Calu3 (cell line): ENCODE measurements around the gene DRAXIN. TPM values are rescaled to one million over a fixed set of nuclear protein-coding genes. Genes with fewer than 3 reads are reported as not detected.

Experiments
- BruUV-seq: library from RNA; stranded (reverse); fragments of 400-500 nt; replicated peaks from 2 replicates; lab custom pipeline; 2021; lab: Mats Ljungman, UMichigan
- CTCF ChIA-PET: fragments of 300-600 bp; sonication (Branson Sonifier 250); formaldehyde crosslinking; loops from one replicate; lab custom pipeline; 2022; ENCODE audit warnings: antibody characterized with exemption; lab: Charles Lee
- DNase-seq: peaks from one replicate; pipeline ENCODE4 v3.0.0; 2022
- H3K27ac Mint-ChIP-seq: one replicate; pipeline ENCODE4 v1.8.0; 2022; ENCODE audit warnings: mixed read lengths; ENCODE audit not compliant: unreplicated experiment
- H3K27me3 Mint-ChIP-seq: one replicate; pipeline ENCODE4 v1.8.0; 2022; ENCODE audit warnings: mixed read lengths; ENCODE audit not compliant: unreplicated experiment
- H3K36me3 Mint-ChIP-seq: one replicate; pipeline ENCODE4 v1.8.0; 2022; ENCODE audit warnings: mild to moderate bottlenecking, moderate library complexity, mixed read lengths; ENCODE audit not compliant: insufficient read depth, unreplicated experiment
- H3K4me1 Mint-ChIP-seq: one replicate; pipeline ENCODE4 v1.8.0; 2022; ENCODE audit warnings: mild to moderate bottlenecking, low read depth, mixed read lengths; ENCODE audit not compliant: unreplicated experiment
- H3K4me3 Mint-ChIP-seq: one replicate; pipeline ENCODE4 v1.8.0; 2022; ENCODE audit warnings: mild to moderate bottlenecking, low read depth, moderate library complexity, mixed read lengths; ENCODE audit not compliant: unreplicated experiment
- H3K9me3 Mint-ChIP-seq: one replicate; pipeline ENCODE4 v1.8.0; 2022; ENCODE audit warnings: low read depth, mixed read lengths; ENCODE audit not compliant: unreplicated experiment
- CTCF ChIP-seq: fragments of 200-600 bp; IDR thresholded peaks from one replicate; pipeline ENCODE4 v1.8.0; 2022; ENCODE audit warnings: antibody characterized with exemption; ENCODE audit not compliant: unreplicated experiment
- intact Hi-C: fragments of 100-400 bp; cut with micrococcal nuclease; formaldehyde crosslinking; loops from one replicate; pipeline ENCODE4 v1.10.0; 2022; ENCODE audit not compliant: unreplicated experiment
- total RNA-seq: library from RNA; stranded (reverse); gene quantifications from 2 replicates; pipeline ENCODE4 v1.2.3, GENCODE V29; 2022

DRAXIN gene
- total RNA-seq, 1 experiment from 2014 or later: not detected

GRCh38 chr1:11658542-11658941 is 33.0 kb upstream of the DRAXIN start:
- DNase-seq: no peak
- no peak overlapping the region for H3K27ac Mint-ChIP-seq
- CTCF ChIA-PET: interaction anchor here (0.7 kb wide), 1 partner anchor 11 kb away, joined by 3 read pairs; no protein-coding TSS in a partner anchor
- no TSS peak for BruUV-seq
- H3K4me1 Mint-ChIP-seq: no peaks in the 10 kb centered on the region
- H3K27me3 Mint-ChIP-seq: no peaks in the 10 kb centered on the region
- H3K9me3 Mint-ChIP-seq: no peaks in the 10 kb centered on the region
- TF ChIP-seq CTCF: no peak
- peaks cover 9% of the 10 kb centered on the region for H3K36me3 Mint-ChIP-seq
- H3K4me3 Mint-ChIP-seq: no peak overlapping the region
- intact Hi-C loops: no loop called here

- H3K27me3 Mint-ChIP-seq: no peaks in the 10 kb centered on the region
- intact Hi-C loops: no loop called here
- BruUV-seq: no TSS peak
Observed at GRCh38 chr1:11659748-11660147, 31.8 kb upstream of the DRAXIN start.

GRCh38 chr1:11661103-11661502 is 30.4 kb upstream of the DRAXIN start:
- no peaks in the 10 kb centered on the region for H3K9me3 Mint-ChIP-seq
- no peaks in the 10 kb centered on the region for H3K4me1 Mint-ChIP-seq
- CTCF ChIA-PET: no interaction called here
- DNase-seq: no peak
- peaks cover 6% of the 10 kb centered on the region for H3K36me3 Mint-ChIP-seq
- no TSS peak for BruUV-seq
- H3K27me3 Mint-ChIP-seq: no peaks in the 10 kb centered on the region
- no peak overlapping the region for H3K4me3 Mint-ChIP-seq
- no peak for TF ChIP-seq CTCF
- no peak overlapping the region for H3K27ac Mint-ChIP-seq
- intact Hi-C loops: no loop called here

More at GRCh38 chr1:11659748-11660147, 31.8 kb upstream of the DRAXIN start:
- TF ChIP-seq CTCF: no peak
- Mint-ChIP-seq H3K4me1 (no peaks in the 10 kb centered on the region), H3K27ac (no peak overlapping the region), H3K4me3 (no peak overlapping the region), H3K36me3 (peaks cover 6% of the 10 kb centered on the region), H3K9me3 (no peaks in the 10 kb centered on the region)
- DNase-seq: no peak
- CTCF ChIA-PET: no interaction called here

GRCh38 chr1:11664336-11665065 is 27.0 kb upstream of the DRAXIN start:
- intact Hi-C loops: no loop called here
- H3K36me3 Mint-ChIP-seq: no peaks in the 10 kb centered on the region
- H3K4me1 Mint-ChIP-seq: no peaks in the 10 kb centered on the region
- no peak for TF ChIP-seq CTCF
- no peaks in the 10 kb centered on the region for H3K27me3 Mint-ChIP-seq
- H3K9me3 Mint-ChIP-seq: no peaks in the 10 kb centered on the region
- CTCF ChIA-PET: interaction anchor here (0.6 to 1.6 kb wide), 8 partner anchors 15 to 85 kb away, joined by 3 to 13 read pairs (median 4); no protein-coding TSS in a partner anchor
- peak overlapping the region; percentile 41 for H3K4me3 Mint-ChIP-seq
- no peak overlapping the region for H3K27ac Mint-ChIP-seq
- no TSS peak for BruUV-seq
- no peak for DNase-seq
